ENCODE results near the gene MPZL1. TPM values are rescaled to one million over a fixed set of nuclear protein-coding genes. Genes with fewer than 3 reads are reported as not detected.
A peak's percentile ranks its signal among the peaks of the same experiment; 100 is the strongest.

MPZL1 gene
- 29.2 TPM for total RNA-seq (2013)
- polyA plus RNA-seq (10 to 100 TPM; 23.1 to 63.6 (median 61.8) TPM), polyA minus RNA-seq (13.7 and 15.2 TPM in 2 replicates), total RNA-seq (16.2 to 172 (median 24.8) reads per million in 11 experiments)

DNA sequence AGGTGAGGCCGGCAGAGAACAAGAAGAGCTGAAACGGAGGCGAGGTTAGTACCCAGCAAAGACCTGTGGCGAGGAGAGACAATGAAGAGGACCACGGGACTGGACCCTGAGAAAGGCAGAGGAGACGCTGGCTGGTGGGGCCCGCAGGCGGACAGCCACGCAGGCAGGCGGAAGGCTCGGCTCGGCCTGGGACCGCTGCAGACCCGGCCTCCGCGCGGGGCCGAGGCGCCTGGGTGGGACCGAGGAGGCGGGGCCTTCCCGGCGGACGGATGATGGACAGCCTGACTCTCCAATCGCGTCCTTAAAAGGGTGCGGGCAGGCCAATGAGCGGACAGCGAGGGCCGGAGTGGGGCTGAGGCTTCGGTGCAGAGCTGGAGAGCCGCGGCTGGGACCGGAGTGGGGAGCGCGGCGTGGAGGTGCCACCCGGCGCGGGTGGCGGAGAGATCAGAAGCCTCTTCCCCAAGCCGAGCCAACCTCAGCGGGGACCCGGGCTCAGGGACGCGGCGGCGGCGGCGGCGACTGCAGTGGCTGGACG lies at the start of gene MPZL1:
TSS of gene MPZL1 (plus strand) at position 366 of the 535 bp plus-strand sequence. CDS start 170 bp downstream, outside the sequence.
- Histone ChIP-seq H3K27ac (ENCODE audit: low read depth in 1 of 2, low read length in 2 of 2) (peak within 1 kb of the TSS; percentile 55 to 83), H3K4me3 (replicated peaks in 1 of 3; ENCODE audit: low read depth in 2 of 3, low read length in 3 of 3) (peak within 1 kb of the TSS; percentile 87 to 98 (median 89)), H3K4me1 (ENCODE audit: control insufficient read depth in 1 of 2, insufficient read depth in 2 of 2, low read length in 2 of 2) (peaks cover 28 to 37% of the 10 kb centered on the region in 2 donors), H3K79me2 (ENCODE audit: insufficient read depth, low read length) (peaks cover 35% of the 10 kb centered on the region), H3K36me3 (replicated peaks in 1 of 2; ENCODE audit: control insufficient read depth in 1 of 2, insufficient read depth in 2 of 2, low read length in 2 of 2) (no peaks in the 10 kb centered on the region), H4K20me1 (ENCODE audit: insufficient read depth, low read length) (peaks cover 35% of the 10 kb centered on the region), H3K9me3 (replicated peaks in 1 of 2; ENCODE audit: control insufficient read depth in 1 of 2, insufficient read depth in 1 of 2, low read length in 2 of 2) (no peaks in the 10 kb centered on the region), H3K4me2 (replicated peaks; ENCODE audit: extremely low read depth, low read length, poor library complexity, severe bottlenecking) (peak within 1 kb of the TSS; percentile 98), H3K27me3 (ENCODE audit: control insufficient read depth in 2 of 2, insufficient read depth in 2 of 2, low read length in 2 of 2) (no peaks in the 10 kb centered on the region), H2AFZ (ENCODE audit: insufficient read depth, low read depth, low read length, poor library complexity, severe bottlenecking) (peak within 1 kb of the TSS; percentile 96), H3K9ac (ENCODE audit: insufficient read depth, low read length, poor library complexity, severe bottlenecking) (peak within 1 kb of the TSS; percentile 83)
- H3K4me3 Mint-ChIP-seq: peak within 1 kb of the TSS; percentile 95 to 99
- under 1% methylated on average over 52 of the region's 52 CpGs for WGBS (ENCODE audit: insufficient coverage)
- intact Hi-C loops (cut with micrococcal nuclease): loop anchor here (5.0 kb wide), 2 partner anchors 81 to 216 kb away; partner anchors contain the start of genes DCAF6 (in 1 of the 2) and MPC2 (in 1 of the 2)
- peaks cover 0 to 3% of the 10 kb centered on the region in 2 donors for H3K36me3 Mint-ChIP-seq
- no peak for TF ChIP-seq CTCF (IDR thresholded peaks at IDR 0.05)
- peaks cover 0 to 1% (median 0%) of the 10 kb centered on the region in 7 donors for H3K9me3 Mint-ChIP-seq
- peaks cover 58% of the 10 kb centered on the region for H3K4me1 Mint-ChIP-seq
- H3K27me3 Mint-ChIP-seq (ENCODE audit: low read depth in 3 of 3): peaks cover 1 to 6% (median 2%) of the 10 kb centered on the region in 3 donors
- DNase-seq: peak; percentile 89 to 93 (median 91)
- H3K27ac Mint-ChIP-seq: peak within 1 kb of the TSS; percentile 85 to 95 (median 92)

DNA sequence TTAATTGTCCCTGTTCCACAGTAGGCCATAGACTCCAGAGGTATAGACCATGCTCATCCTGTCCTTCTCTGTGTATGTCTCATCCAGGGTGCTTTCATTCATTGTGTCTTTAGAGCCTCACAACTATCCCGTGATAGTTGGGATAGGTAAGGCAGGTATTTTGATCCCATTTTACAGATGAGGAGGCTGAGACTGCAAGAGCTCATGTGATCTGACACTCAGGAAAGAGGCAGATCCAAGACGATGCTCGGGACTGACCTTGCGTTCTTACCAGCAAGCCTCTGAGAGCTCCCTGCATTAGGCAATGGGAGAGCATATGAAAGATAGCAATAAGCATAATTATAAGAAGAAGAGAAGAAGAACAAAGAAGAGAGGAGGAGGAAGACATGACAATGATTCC lies 49.0 kb upstream of the MPZL1 start:
- H3K79me2 ChIP-seq (ENCODE audit: insufficient read depth, low read length): peaks cover 100% of the 10 kb centered on the region
- H3K27me3 ChIP-seq (ENCODE audit: control insufficient read depth in 2 of 2, insufficient read depth in 2 of 2, low read length in 2 of 2): no peaks in the 10 kb centered on the region
- H3K4me2 ChIP-seq (replicated peaks; ENCODE audit: extremely low read depth, low read length, poor library complexity, severe bottlenecking): no peak overlapping the region
- intact Hi-C loops (cut with micrococcal nuclease): no loop called here
- no peak for TF ChIP-seq CTCF (IDR thresholded peaks at IDR 0.05)
- Mint-ChIP-seq H3K4me1 (peaks cover 76% of the 10 kb centered on the region), H3K27me3 (ENCODE audit: low read depth in 3 of 3) (no peaks in the 10 kb centered on the region), H3K36me3 (peaks cover 11 to 76% of the 10 kb centered on the region in 2 donors), H3K9me3 (no peaks in the 10 kb centered on the region), H3K27ac (peak overlapping the region in 5 of 7 donors; percentile 21 to 87 (median 62)), H3K4me3 (no peak overlapping the region)
- H4K20me1 ChIP-seq (ENCODE audit: insufficient read depth, low read length): peaks cover 100% of the 10 kb centered on the region
- H3K27ac ChIP-seq (ENCODE audit: low read depth in 1 of 2, low read length in 2 of 2): peak overlapping the region in 1 of 2 donors; percentile 67
- no peak for DNase-seq
- H3K4me1 ChIP-seq (ENCODE audit: control insufficient read depth in 1 of 2, insufficient read depth in 2 of 2, low read length in 2 of 2): peaks cover 46 to 60% of the 10 kb centered on the region in 2 donors
- no peaks in the 10 kb centered on the region for H3K9me3 ChIP-seq (replicated peaks in 1 of 2; ENCODE audit: control insufficient read depth in 1 of 2, insufficient read depth in 1 of 2, low read length in 2 of 2)
- 93% methylated on average over 3 of the region's 4 CpGs for WGBS (ENCODE audit: insufficient coverage)
- H3K36me3 ChIP-seq (replicated peaks in 1 of 2; ENCODE audit: control insufficient read depth in 1 of 2, insufficient read depth in 2 of 2, low read length in 2 of 2): peaks cover 59 to 88% of the 10 kb centered on the region in 2 donors
- H3K9ac ChIP-seq (ENCODE audit: insufficient read depth, low read length, poor library complexity, severe bottlenecking): no peak overlapping the region
- no peak overlapping the region for H3K4me3 ChIP-seq (replicated peaks in 1 of 3; ENCODE audit: low read depth in 2 of 3, low read length in 3 of 3)
- H2AFZ ChIP-seq (ENCODE audit: insufficient read depth, low read depth, low read length, poor library complexity, severe bottlenecking): no peak overlapping the region
